Neural cell (in vitro differentiated cells): ENCODE data around the gene BICD1. TPM values are rescaled to one million over a fixed set of nuclear protein-coding genes. Genes with fewer than 3 reads are reported as not detected.

Source experiments
- H2AFZ ChIP-seq: fragments of 200-600, 300-800 bp; sonication (generic), shearing (Covaris generic); 2 replicates; pipeline ENCODE4 v1.6.0; 2014; ENCODE audit warnings: low read depth, mild to moderate bottlenecking, antibody characterized with exemption, low read length, moderate library complexity
- H3F3A ChIP-seq: fragments of 200-600 bp; shearing (Covaris generic); 2 replicates; pipeline ENCODE4 v1.6.1; 2016; ENCODE audit warnings: mild to moderate bottlenecking, moderate library complexity, mixed read lengths, antibody characterized with exemption, low read length; ENCODE audit not compliant: insufficient read depth, poor library complexity, severe bottlenecking
- H3K27ac ChIP-seq: fragments of 200-600, 300-800 bp; sonication (generic), shearing (Covaris generic); 2 replicates; pipeline ENCODE4 v1.5.1; 2014; ENCODE audit warnings: mild to moderate bottlenecking, low read length, moderate library complexity
- H3K27me3 ChIP-seq: fragments of 300-800, 200-600 bp; sonication (generic), shearing (Covaris generic); 2 replicates; pipeline ENCODE4 v1.6.0; 2014; ENCODE audit warnings: mild to moderate bottlenecking, low read depth, low read length, moderate library complexity; ENCODE audit not compliant: insufficient read depth
- H3K36me3 ChIP-seq: fragments of 300-800, 200-600 bp; sonication (generic), shearing (Covaris generic); 2 replicates; pipeline ENCODE4 v1.5.1; 2014; ENCODE audit warnings: mild to moderate bottlenecking, antibody characterized with exemption, low read length, moderate library complexity; ENCODE audit not compliant: insufficient read depth
- H3K4me2 ChIP-seq: fragments of 300-800, 200-600 bp; sonication (generic), shearing (Covaris generic); 2 replicates; pipeline ENCODE4 v1.6.0; 2014; ENCODE audit warnings: mild to moderate bottlenecking, low read length
- H3K4me3 ChIP-seq: fragments of 300-800, 200-600 bp; sonication (generic), shearing (Covaris generic); 2 replicates; pipeline ENCODE4 v1.5.1; 2014; ENCODE audit warnings: mild to moderate bottlenecking, low read length, moderate library complexity
- H3K79me2 ChIP-seq: fragments of 200-600 bp; shearing (Covaris generic); replicated peaks from 2 replicates; pipeline ENCODE4 v1.6.0; 2014; ENCODE audit warnings: mild to moderate bottlenecking, low read length, moderate library complexity; ENCODE audit not compliant: insufficient read depth
- H3K9ac ChIP-seq: fragments of 300-800, 200-600 bp; sonication (generic), shearing (Covaris generic); 2 replicates; pipeline ENCODE4 v1.6.1; 2016; ENCODE audit warnings: mild to moderate bottlenecking, low read length, mixed read lengths
- H3K9me2 ChIP-seq: fragments of 200-600 bp; shearing (Covaris generic); 2 replicates; pipeline ENCODE4 v1.6.1; 2016; ENCODE audit warnings: mild to moderate bottlenecking, low read length, mixed read lengths; ENCODE audit not compliant: insufficient read depth
- H3K9me3 ChIP-seq: fragments of 200-600, 300-800 bp; sonication (generic), shearing (Covaris generic); 2 replicates; pipeline ENCODE4 v1.6.1; 2016; ENCODE audit warnings: mild to moderate bottlenecking, mixed run types, low read length, moderate library complexity, mixed read lengths
- H4K20me1 ChIP-seq: fragments of 200-600 bp; shearing (Covaris generic); 2 replicates; pipeline ENCODE4 v1.6.1; 2016; ENCODE audit warnings: mild to moderate bottlenecking, mixed run types; ENCODE audit not compliant: insufficient read depth
- EZH2 ChIP-seq: fragments of 200-600, 300-800 bp; shearing (Covaris generic), sonication (generic); IDR thresholded peaks from 2 replicates; pipeline ENCODE4 v1.6.1; 2014; ENCODE audit warnings: antibody characterized with exemption, low read length, borderline replicate concordance, mild to moderate bottlenecking; ENCODE audit not compliant: insufficient read depth, poor library complexity, severe bottlenecking
- MXI1 ChIP-seq: fragments of 450-650 bp; conservative IDR thresholded peaks from 2 replicates; pipeline ENCODE4 v1.6.1; 2014; ENCODE audit warnings: antibody characterized with exemption, mild to moderate bottlenecking; ENCODE audit not compliant: poor library complexity, severe bottlenecking
- POLR2AphosphoS5 ChIP-seq: IDR thresholded peaks from 2 replicates; pipeline ENCODE4 v1.6.1; 2012
- RAD21 ChIP-seq: fragments of 450-650 bp; conservative IDR thresholded peaks from 2 replicates; pipeline ENCODE4 v1.6.1; 2014; ENCODE audit warnings: antibody characterized with exemption, mild to moderate bottlenecking, moderate library complexity
- SMC3 ChIP-seq: fragments of 450-650 bp; conservative IDR thresholded peaks from 2 replicates; pipeline ENCODE4 v1.6.1; 2014; ENCODE audit warnings: antibody characterized with exemption, mild to moderate bottlenecking, moderate library complexity; ENCODE audit not compliant: poor library complexity
- TAF1 ChIP-seq: IDR thresholded peaks from 2 replicates; pipeline ENCODE4 v1.6.1; 2012; ENCODE audit warnings: low read depth
- polyA plus RNA-seq: library from polyadenylated mRNA; depleted of rRNA; stranded (reverse); fragments of >200 nt; gene quantifications from 2 replicates; pipeline ENCODE4 v1.2.3, GENCODE V29; 2014
- TF ChIP-seq, protein P1 (sequence below): fragments of 450-650 bp; IDR thresholded peaks from 2 replicates; pipeline ENCODE4 v1.5.1; 2014; ENCODE audit warnings: antibody characterized with exemption, mild to moderate bottlenecking, moderate library complexity; ENCODE audit not compliant: poor library complexity, severe bottlenecking
- TF ChIP-seq, protein P2 (sequence below): IDR thresholded peaks from 2 replicates; pipeline ENCODE4 v1.6.1; 2012; ENCODE audit warnings: borderline replicate concordance

The BICD1 gene
- polyA plus RNA-seq, 1 donor from 2014 or later, result 41.1 TPM

DNA sequence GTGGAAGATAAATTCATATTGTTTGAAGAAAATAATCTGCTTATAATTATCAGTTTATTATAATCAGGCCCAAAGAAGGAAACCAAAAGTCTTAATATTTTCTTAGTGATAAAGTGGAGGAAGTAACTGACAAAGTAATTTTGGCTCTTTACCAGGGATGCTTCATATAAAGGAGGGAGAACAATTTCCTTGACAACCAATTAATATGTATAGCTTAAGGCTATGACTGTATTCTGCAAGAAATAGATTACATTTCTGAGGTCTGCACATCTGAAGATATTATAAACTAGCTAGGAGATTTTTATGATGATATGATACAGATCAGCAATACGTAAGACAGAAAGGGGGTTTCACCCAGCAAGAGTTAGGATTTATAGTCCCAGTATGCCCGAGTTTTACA is 90.8 kb downstream of the BICD1 start:
- H3K9ac ChIP-seq, result no peak overlapping the region
- H3K36me3 ChIP-seq, result no peaks in the 10 kb centered on the region
- no peaks in the 10 kb centered on the region for H3K27me3 ChIP-seq
- no peaks in the 10 kb centered on the region for H3K9me2 ChIP-seq
- H3K27ac ChIP-seq, result no peak overlapping the region
- no peaks in the 10 kb centered on the region for H3K79me2 ChIP-seq
- H4K20me1 ChIP-seq, result no peaks in the 10 kb centered on the region
- no peak overlapping the region for H3K4me3 ChIP-seq
- no peak overlapping the region for H3K4me2 ChIP-seq
- H3F3A ChIP-seq, result no peaks in the 10 kb centered on the region
- H2AFZ ChIP-seq, result no peak overlapping the region
- peaks cover 10% of the 10 kb centered on the region for H3K9me3 ChIP-seq
- TF ChIP-seq SMC3 (no peak), POLR2AphosphoS5 (no peak), MXI1 (no peak), TAF1 (no peak), EZH2 (no peak), RAD21 (no peak)
- TF ChIP-seq, protein P1, sequence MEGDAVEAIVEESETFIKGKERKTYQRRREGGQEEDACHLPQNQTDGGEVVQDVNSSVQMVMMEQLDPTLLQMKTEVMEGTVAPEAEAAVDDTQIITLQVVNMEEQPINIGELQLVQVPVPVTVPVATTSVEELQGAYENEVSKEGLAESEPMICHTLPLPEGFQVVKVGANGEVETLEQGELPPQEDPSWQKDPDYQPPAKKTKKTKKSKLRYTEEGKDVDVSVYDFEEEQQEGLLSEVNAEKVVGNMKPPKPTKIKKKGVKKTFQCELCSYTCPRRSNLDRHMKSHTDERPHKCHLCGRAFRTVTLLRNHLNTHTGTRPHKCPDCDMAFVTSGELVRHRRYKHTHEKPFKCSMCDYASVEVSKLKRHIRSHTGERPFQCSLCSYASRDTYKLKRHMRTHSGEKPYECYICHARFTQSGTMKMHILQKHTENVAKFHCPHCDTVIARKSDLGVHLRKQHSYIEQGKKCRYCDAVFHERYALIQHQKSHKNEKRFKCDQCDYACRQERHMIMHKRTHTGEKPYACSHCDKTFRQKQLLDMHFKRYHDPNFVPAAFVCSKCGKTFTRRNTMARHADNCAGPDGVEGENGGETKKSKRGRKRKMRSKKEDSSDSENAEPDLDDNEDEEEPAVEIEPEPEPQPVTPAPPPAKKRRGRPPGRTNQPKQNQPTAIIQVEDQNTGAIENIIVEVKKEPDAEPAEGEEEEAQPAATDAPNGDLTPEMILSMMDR, result no peak
- TF ChIP-seq, protein P2, sequence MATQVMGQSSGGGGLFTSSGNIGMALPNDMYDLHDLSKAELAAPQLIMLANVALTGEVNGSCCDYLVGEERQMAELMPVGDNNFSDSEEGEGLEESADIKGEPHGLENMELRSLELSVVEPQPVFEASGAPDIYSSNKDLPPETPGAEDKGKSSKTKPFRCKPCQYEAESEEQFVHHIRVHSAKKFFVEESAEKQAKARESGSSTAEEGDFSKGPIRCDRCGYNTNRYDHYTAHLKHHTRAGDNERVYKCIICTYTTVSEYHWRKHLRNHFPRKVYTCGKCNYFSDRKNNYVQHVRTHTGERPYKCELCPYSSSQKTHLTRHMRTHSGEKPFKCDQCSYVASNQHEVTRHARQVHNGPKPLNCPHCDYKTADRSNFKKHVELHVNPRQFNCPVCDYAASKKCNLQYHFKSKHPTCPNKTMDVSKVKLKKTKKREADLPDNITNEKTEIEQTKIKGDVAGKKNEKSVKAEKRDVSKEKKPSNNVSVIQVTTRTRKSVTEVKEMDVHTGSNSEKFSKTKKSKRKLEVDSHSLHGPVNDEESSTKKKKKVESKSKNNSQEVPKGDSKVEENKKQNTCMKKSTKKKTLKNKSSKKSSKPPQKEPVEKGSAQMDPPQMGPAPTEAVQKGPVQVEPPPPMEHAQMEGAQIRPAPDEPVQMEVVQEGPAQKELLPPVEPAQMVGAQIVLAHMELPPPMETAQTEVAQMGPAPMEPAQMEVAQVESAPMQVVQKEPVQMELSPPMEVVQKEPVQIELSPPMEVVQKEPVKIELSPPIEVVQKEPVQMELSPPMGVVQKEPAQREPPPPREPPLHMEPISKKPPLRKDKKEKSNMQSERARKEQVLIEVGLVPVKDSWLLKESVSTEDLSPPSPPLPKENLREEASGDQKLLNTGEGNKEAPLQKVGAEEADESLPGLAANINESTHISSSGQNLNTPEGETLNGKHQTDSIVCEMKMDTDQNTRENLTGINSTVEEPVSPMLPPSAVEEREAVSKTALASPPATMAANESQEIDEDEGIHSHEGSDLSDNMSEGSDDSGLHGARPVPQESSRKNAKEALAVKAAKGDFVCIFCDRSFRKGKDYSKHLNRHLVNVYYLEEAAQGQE, result no peak

DNA sequence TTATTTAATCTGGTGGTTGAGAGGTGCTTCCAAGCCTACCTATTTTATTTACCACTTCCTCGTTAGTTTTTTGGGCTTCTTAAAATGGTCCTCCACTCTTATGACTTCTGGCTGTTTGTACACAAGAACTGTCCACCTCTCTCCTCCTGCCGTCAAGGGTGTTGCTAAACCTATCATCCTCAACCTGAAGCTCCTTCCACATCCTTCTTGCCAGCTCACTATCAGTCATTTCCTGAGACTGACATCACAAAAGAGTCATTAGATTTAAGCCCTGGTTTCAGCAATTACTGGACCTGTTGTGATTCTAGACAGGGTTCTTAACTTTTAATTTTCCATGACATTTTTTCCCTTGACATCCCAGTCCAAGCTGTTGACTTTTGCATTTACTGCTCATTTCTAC is 91.9 kb downstream of the BICD1 start:
- Histone ChIP-seq H3K27ac (no peak overlapping the region), H3F3A (no peaks in the 10 kb centered on the region), H3K4me2 (no peak overlapping the region), H2AFZ (no peak overlapping the region), H3K4me3 (no peak overlapping the region), H3K36me3 (no peaks in the 10 kb centered on the region), H3K9ac (no peak overlapping the region), H3K9me2 (no peaks in the 10 kb centered on the region), H3K79me2 (no peaks in the 10 kb centered on the region), H3K27me3 (no peaks in the 10 kb centered on the region), H4K20me1 (no peaks in the 10 kb centered on the region), H3K9me3 (peaks cover 10% of the 10 kb centered on the region)
- TF ChIP-seq, protein P2, result no peak
- TF ChIP-seq MXI1 (no peak), TAF1 (no peak), POLR2AphosphoS5 (no peak), SMC3 (no peak), EZH2 (no peak)
- TF ChIP-seq, protein P1, result no peak
